ENCODE results near the gene AVPR1A.

DNA sequence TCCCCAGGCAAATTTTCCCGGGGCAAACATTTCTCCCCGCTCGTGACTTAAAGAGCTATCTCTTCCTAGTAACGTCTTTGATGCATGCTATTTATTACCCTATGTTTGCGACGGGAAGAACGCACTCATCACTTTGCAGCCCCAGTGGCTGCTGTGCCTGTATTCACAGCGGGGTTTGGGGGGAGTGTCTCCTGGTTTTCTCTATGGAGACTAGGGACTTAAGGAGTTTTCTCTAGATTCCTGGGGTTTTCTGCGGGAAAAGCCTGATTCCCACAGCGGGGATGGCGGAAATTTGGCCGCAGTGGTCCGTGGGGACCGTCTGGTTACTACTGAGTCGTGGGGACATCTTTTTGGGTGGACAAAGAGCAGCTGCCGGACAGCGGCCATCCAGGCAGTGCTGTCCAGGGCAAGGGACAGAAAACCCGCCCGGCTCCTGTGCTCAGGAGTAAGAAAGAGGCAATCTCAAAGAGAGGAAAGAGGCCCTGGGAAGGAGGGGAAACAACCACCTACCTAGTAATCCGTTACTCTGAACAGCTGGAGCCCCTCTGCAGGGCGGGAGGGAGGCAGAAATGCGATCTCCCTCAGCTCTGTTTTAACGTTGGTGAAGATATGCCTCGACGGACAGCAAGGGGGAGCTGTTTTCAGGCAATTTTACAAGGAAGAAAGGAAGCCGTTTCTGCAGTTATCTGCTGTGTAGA is 771 bp upstream of the AVPR1A start:
- TF ChIP-seq EP300 (conservative IDR thresholded peaks at IDR 0.05; ENCODE audit: poor library complexity, severe bottlenecking) (no peak), POLR2AphosphoS5 (IDR thresholded peaks at IDR 0.05) (peak; percentile 8), EZH2 (IDR thresholded peaks at IDR 0.05; ENCODE audit: borderline replicate concordance, insufficient read depth, low read length, poor library complexity, severe bottlenecking) (peak; percentile 15), SMC3 (conservative IDR thresholded peaks at IDR 0.05; ENCODE audit: poor library complexity) (peak; percentile 66)
- TF ChIP-seq, protein P1, sequence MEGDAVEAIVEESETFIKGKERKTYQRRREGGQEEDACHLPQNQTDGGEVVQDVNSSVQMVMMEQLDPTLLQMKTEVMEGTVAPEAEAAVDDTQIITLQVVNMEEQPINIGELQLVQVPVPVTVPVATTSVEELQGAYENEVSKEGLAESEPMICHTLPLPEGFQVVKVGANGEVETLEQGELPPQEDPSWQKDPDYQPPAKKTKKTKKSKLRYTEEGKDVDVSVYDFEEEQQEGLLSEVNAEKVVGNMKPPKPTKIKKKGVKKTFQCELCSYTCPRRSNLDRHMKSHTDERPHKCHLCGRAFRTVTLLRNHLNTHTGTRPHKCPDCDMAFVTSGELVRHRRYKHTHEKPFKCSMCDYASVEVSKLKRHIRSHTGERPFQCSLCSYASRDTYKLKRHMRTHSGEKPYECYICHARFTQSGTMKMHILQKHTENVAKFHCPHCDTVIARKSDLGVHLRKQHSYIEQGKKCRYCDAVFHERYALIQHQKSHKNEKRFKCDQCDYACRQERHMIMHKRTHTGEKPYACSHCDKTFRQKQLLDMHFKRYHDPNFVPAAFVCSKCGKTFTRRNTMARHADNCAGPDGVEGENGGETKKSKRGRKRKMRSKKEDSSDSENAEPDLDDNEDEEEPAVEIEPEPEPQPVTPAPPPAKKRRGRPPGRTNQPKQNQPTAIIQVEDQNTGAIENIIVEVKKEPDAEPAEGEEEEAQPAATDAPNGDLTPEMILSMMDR (IDR thresholded peaks at IDR 0.05; ENCODE audit: poor library complexity, severe bottlenecking): peak; percentile 80
